Natural killer cell (primary cell): ENCODE data around the gene SULT1E1. TPM values are rescaled to one million over a fixed set of nuclear protein-coding genes. Genes with fewer than 3 reads are reported as not detected.

ENCODE experiments used
- ATAC-seq, 3 donors: fragments of 150-1000 bp in 2 of 3; fragments of 200-7000 bp in 1 of 3; cut with Tn5 transposase; 1 replicate in 1 of 3; 2 replicates in 2 of 3; pipeline ENCODE4 v1.10.0; 2021; ENCODE audit warnings: mild to moderate bottlenecking in 2 of 3, moderate library complexity in 2 of 3
- DNase-seq, 2 donors: peaks; one replicate each; pipeline versions ENCODE4 v3.0.0 to v3.0.0-alpha.2; 2013 to 2021; ENCODE audit warnings: mixed read lengths in 1 of 2
- H3K27ac ChIP-seq: one replicate; pipeline ENCODE4 v1.5.1; 2013; ENCODE audit warnings: mild to moderate bottlenecking, low read length
- H3K27me3 ChIP-seq: one replicate; pipeline ENCODE4 v1.6.1; 2013; ENCODE audit warnings: low read length; ENCODE audit not compliant: control insufficient read depth, insufficient read depth
- H3K36me3 ChIP-seq: one replicate; pipeline ENCODE4 v1.6.1; 2013; ENCODE audit warnings: low read length; ENCODE audit not compliant: control insufficient read depth, insufficient read depth
- H3K4me1 ChIP-seq: one replicate; pipeline ENCODE4 v1.6.1; 2013; ENCODE audit warnings: low read length; ENCODE audit not compliant: control insufficient read depth, insufficient read depth
- H3K4me3 ChIP-seq: one replicate; pipeline ENCODE4 v1.5.1; 2013; ENCODE audit warnings: low read length
- H3K9me3 ChIP-seq: one replicate; pipeline ENCODE4 v1.6.1; 2013; ENCODE audit warnings: low read length; ENCODE audit not compliant: control insufficient read depth, insufficient read depth
- H3K27ac Mint-ChIP-seq, 2 donors: one replicate each; pipeline ENCODE4 v1.8.0; 2022; ENCODE audit warnings: mild to moderate bottlenecking in 2 of 2, mixed read lengths in 2 of 2, moderate library complexity in 1 of 2
- H3K27me3 Mint-ChIP-seq, 2 donors: one replicate each; pipeline ENCODE4 v1.8.0; 2022; ENCODE audit warnings: low read depth in 2 of 2, mixed read lengths in 2 of 2
- H3K36me3 Mint-ChIP-seq: one replicate; pipeline ENCODE4 v1.8.0; 2022; ENCODE audit warnings: mixed read lengths
- H3K4me1 Mint-ChIP-seq, 2 donors: one replicate each; pipeline ENCODE4 v1.8.0; 2022; ENCODE audit warnings: mixed read lengths in 2 of 2
- H3K4me3 Mint-ChIP-seq: one replicate; pipeline ENCODE4 v1.8.0; 2022; ENCODE audit warnings: mild to moderate bottlenecking, moderate library complexity, mixed read lengths
- H3K9me3 Mint-ChIP-seq, 2 donors: one replicate each; pipeline ENCODE4 v1.8.0; 2022; ENCODE audit warnings: mixed read lengths in 2 of 2
- CTCF ChIP-seq: fragments of 200-600 bp; IDR thresholded peaks from one replicate; pipeline ENCODE4 v1.8.0; 2022; ENCODE audit warnings: antibody characterized with exemption
- WGBS: methylation state at CpG from one replicate; pipeline ENCODE4 v1.1.7; 2013; ENCODE audit warnings: missing lambda C conversion rate; ENCODE audit not compliant: insufficient coverage; 5-methylcytosine and 5-hydroxymethylcytosine counted together
- intact Hi-C: fragments of 100-400 bp; cut with micrococcal nuclease; formaldehyde crosslinking; loops from one replicate; pipeline ENCODE4 v1.14.2; 2022
- total RNA-seq, 4 donors: library from RNA; stranded (reverse); fragments of 120-200 nt in 1 of 4; gene quantifications; one replicate each; pipeline versions ENCODE4 v1.2.3 to v1.2.4, GENCODE V29; 2013 to 2022

The SULT1E1 gene
- total RNA-seq, 3 donors from 2014 or later (not counting 1 experiment from before 2014, with no cell fraction given) = not detected

GRCh38 chr4:69859140-69859685, 732 bp downstream of the SULT1E1 start:
- 91% methylated on average over 1 of the region's 1 CpG for WGBS

GRCh38 chr4:69858690-69859089, 1.3 kb downstream of the SULT1E1 start:
- WGBS = 13% methylated on average over 1 of the region's 1 CpG
- Mint-ChIP-seq H3K36me3 (no peaks in the 10 kb centered on the region), H3K27me3 (no peaks in the 10 kb centered on the region), H3K4me1 (no peaks in the 10 kb centered on the region), H3K27ac (no peak overlapping the region), H3K9me3 (no peaks in the 10 kb centered on the region), H3K4me3 (no peak overlapping the region)
- no peak overlapping the region for H3K27ac ChIP-seq
- no peak overlapping the region for H3K4me3 ChIP-seq
- intact Hi-C loops = no loop called here
- no peak for TF ChIP-seq CTCF
- ATAC-seq = no peak
- no peaks in the 10 kb centered on the region for H3K27me3 ChIP-seq
- no peaks in the 10 kb centered on the region for H3K4me1 ChIP-seq
- no peaks in the 10 kb centered on the region for H3K36me3 ChIP-seq
- H3K9me3 ChIP-seq = no peaks in the 10 kb centered on the region
- DNase-seq = no peak

More at GRCh38 chr4:69859140-69859685, 732 bp downstream of the SULT1E1 start:
- no peaks in the 10 kb centered on the region for H3K36me3 Mint-ChIP-seq
- H3K36me3 ChIP-seq = no peaks in the 10 kb centered on the region
- no peak overlapping the region for H3K4me3 Mint-ChIP-seq
- no peaks in the 10 kb centered on the region for H3K27me3 Mint-ChIP-seq
- no peaks in the 10 kb centered on the region for H3K4me1 ChIP-seq
- intact Hi-C loops = no loop called here
- no peaks in the 10 kb centered on the region for H3K4me1 Mint-ChIP-seq
- H3K27me3 ChIP-seq = no peaks in the 10 kb centered on the region
- DNase-seq = no peak
- no peak overlapping the region for H3K4me3 ChIP-seq
- no peaks in the 10 kb centered on the region for H3K9me3 ChIP-seq
- no peaks in the 10 kb centered on the region for H3K9me3 Mint-ChIP-seq
- TF ChIP-seq CTCF = no peak
- ATAC-seq = no peak
- H3K27ac Mint-ChIP-seq = no peak overlapping the region
- H3K27ac ChIP-seq = no peak overlapping the region

- ATAC-seq (no peak), DNase-seq (no peak)
- Histone ChIP-seq H3K9me3 (no peaks in the 10 kb centered on the region), H3K27ac (no peak overlapping the region), H3K27me3 (no peaks in the 10 kb centered on the region), H3K36me3 (no peaks in the 10 kb centered on the region), H3K4me1 (no peaks in the 10 kb centered on the region), H3K4me3 (no peak overlapping the region)
- intact Hi-C loops = no loop called here
- Mint-ChIP-seq H3K4me3 (no peak overlapping the region), H3K36me3 (no peaks in the 10 kb centered on the region), H3K27me3 (no peaks in the 10 kb centered on the region), H3K4me1 (peaks cover 0 to 2% of the 10 kb centered on the region in 2 donors), H3K27ac (no peak overlapping the region), H3K9me3 (no peaks in the 10 kb centered on the region)
- no peak for TF ChIP-seq CTCF
- WGBS = 100% methylated on average over 2 of the region's 2 CpGs
These were observed 4.1 kb downstream of the SULT1E1 start for GRCh38 chr4:69855822-69856221.

- intact Hi-C loops = no loop called here
These were observed 10.0 kb downstream of the SULT1E1 start for GRCh38 chr4:69849969-69850368.

More at GRCh38 chr4:69849969-69850368, 10.0 kb downstream of the SULT1E1 start:
- H3K4me1 Mint-ChIP-seq = peaks cover 10 to 13% of the 10 kb centered on the region in 2 donors
- WGBS = 25% methylated on average over 1 of the region's 1 CpG
- H3K4me3 Mint-ChIP-seq = no peak overlapping the region
- H3K27ac Mint-ChIP-seq = peak overlapping the region in 1 of 2 donors; percentile 14
- H3K4me1 ChIP-seq = no peaks in the 10 kb centered on the region
- no peak overlapping the region for H3K4me3 ChIP-seq
- DNase-seq (no peak), ATAC-seq (peak in 2 of 3 donors; percentile 39 to 48)
- H3K27me3 ChIP-seq = no peaks in the 10 kb centered on the region
- no peak for TF ChIP-seq CTCF
- no peaks in the 10 kb centered on the region for H3K27me3 Mint-ChIP-seq
- no peak overlapping the region for H3K27ac ChIP-seq
- no peaks in the 10 kb centered on the region for H3K36me3 ChIP-seq
- no peaks in the 10 kb centered on the region for H3K36me3 Mint-ChIP-seq
- H3K9me3 ChIP-seq = no peaks in the 10 kb centered on the region
- H3K9me3 Mint-ChIP-seq = no peaks in the 10 kb centered on the region
